ENCODE results near the gene NKIRAS2.

GRCh38 chr17:41998497-41998896, 21.4 kb upstream of the NKIRAS2 start:
- TF ChIP-seq CTCF (IDR thresholded peaks at IDR 0.05), result no peak
- TF ChIP-seq EP300 (IDR thresholded peaks at IDR 0.05), result no peak

All from suprapubic skin (tissue), 3 donors.